Astrocyte (in vitro differentiated cells and primary cell): ENCODE data around the gene RGPD3. TPM values are rescaled to one million over a fixed set of nuclear protein-coding genes. Genes with fewer than 3 reads are reported as not detected.
"Not testable (repeated sequence)": the region's sequence is repeated elsewhere in the genome, so short reads cannot be mapped to it uniquely, and the experiment has no call there.

ENCODE experiments used
- DNase-seq: peaks from one replicate; pipeline ENCODE4 v3.0.0-alpha.2; 2010; ENCODE audit warnings: low read depth
- FAIRE-seq: peaks from 2 replicates; lab custom pipeline; 2011; peaks lifted over from hg19 to GRCh38; lab: Jason Lieb, UNC
- H2AFZ ChIP-seq: 2 replicates; pipeline ENCODE4 v1.6.0; 2012; ENCODE audit warnings: low read depth, low read length, inconsistent platforms
- H3K27ac ChIP-seq: 2 replicates; pipeline ENCODE4 v1.5.1; 2011; ENCODE audit warnings: low read depth, low read length, inconsistent platforms
- H3K27me3 ChIP-seq: 2 replicates; pipeline ENCODE4 v1.6.0; 2011; ENCODE audit warnings: low read length, inconsistent platforms; ENCODE audit not compliant: insufficient read depth
- H3K36me3 ChIP-seq: 2 replicates; pipeline ENCODE4 v1.5.1; 2011; ENCODE audit warnings: low read length, inconsistent platforms; ENCODE audit not compliant: insufficient read depth
- H3K4me1 ChIP-seq: 2 replicates; pipeline ENCODE4 v1.5.1; 2011; ENCODE audit warnings: low read length, inconsistent platforms; ENCODE audit not compliant: insufficient read depth
- H3K4me2 ChIP-seq: 2 replicates; pipeline ENCODE4 v1.6.0; 2012; ENCODE audit warnings: low read length, inconsistent platforms
- H3K4me3 ChIP-seq: 2 replicates; pipeline ENCODE4 v1.5.1; 2011; ENCODE audit warnings: low read depth, mild to moderate bottlenecking, low read length, inconsistent platforms; ENCODE audit not compliant: insufficient read depth
- H3K79me2 ChIP-seq: 2 replicates; pipeline ENCODE4 v1.6.0; 2012; ENCODE audit warnings: mild to moderate bottlenecking, low read length, inconsistent platforms; ENCODE audit not compliant: insufficient read depth
- H3K9ac ChIP-seq: 2 replicates; pipeline ENCODE4 v1.6.0; 2012; ENCODE audit warnings: mild to moderate bottlenecking, low read length, inconsistent platforms
- H3K9me3 ChIP-seq: 2 replicates; pipeline ENCODE4 v1.5.1; 2012; ENCODE audit warnings: low read depth, mild to moderate bottlenecking, low read length, inconsistent platforms; ENCODE audit not compliant: insufficient read depth
- H4K20me1 ChIP-seq: 2 replicates; pipeline ENCODE4 v1.6.0; 2012; ENCODE audit warnings: low read length, inconsistent platforms; ENCODE audit not compliant: insufficient read depth
- H3K27ac Mint-ChIP-seq: one replicate; pipeline ENCODE4 v1.8.0; 2021; ENCODE audit warnings: mild to moderate bottlenecking, mixed read lengths; ENCODE audit not compliant: unreplicated experiment
- H3K27me3 Mint-ChIP-seq: one replicate; pipeline ENCODE4 v1.8.0; 2021; ENCODE audit warnings: low read depth, mixed read lengths; ENCODE audit not compliant: unreplicated experiment
- H3K36me3 Mint-ChIP-seq: one replicate; pipeline ENCODE4 v1.8.0; 2021; ENCODE audit warnings: low read depth, mixed read lengths; ENCODE audit not compliant: unreplicated experiment
- H3K4me1 Mint-ChIP-seq: one replicate; pipeline ENCODE4 v1.8.0; 2021; ENCODE audit warnings: low read depth, mixed read lengths; ENCODE audit not compliant: unreplicated experiment
- H3K4me3 Mint-ChIP-seq: one replicate; pipeline ENCODE4 v1.8.0; 2021; ENCODE audit warnings: mild to moderate bottlenecking, moderate library complexity, mixed read lengths; ENCODE audit not compliant: unreplicated experiment
- H3K9me3 Mint-ChIP-seq: one replicate; pipeline ENCODE4 v1.8.0; 2021; ENCODE audit warnings: mild to moderate bottlenecking, mixed read lengths; ENCODE audit not compliant: unreplicated experiment
- total RNA-seq: library from RNA; stranded (reverse); gene quantifications from 2 replicates; pipeline ENCODE4 v1.2.1, GENCODE V29; 2021

RGPD3 gene
- total RNA-seq, 1 donor from 2014 or later = 0.16 TPM

DNA sequence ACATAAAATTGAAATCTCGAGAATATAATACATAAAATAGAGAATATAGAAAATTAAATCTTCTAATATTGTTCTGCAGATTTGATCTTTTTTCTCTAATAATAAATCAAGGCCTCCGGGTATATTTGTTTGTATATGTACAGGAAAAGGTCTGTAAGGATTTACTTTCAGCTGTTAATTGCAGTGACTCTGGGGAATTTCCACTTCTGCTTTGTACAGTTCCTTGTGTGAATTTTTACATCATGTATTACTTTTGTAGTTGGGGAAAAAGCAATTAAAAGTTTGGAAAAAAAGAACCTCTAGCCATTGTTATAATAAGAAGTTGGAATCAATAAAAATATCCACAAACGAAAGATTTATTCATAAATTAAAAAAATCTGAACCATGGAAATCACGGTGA is 42.6 kb upstream of the RGPD3 start:
- not testable (repeated sequence) for H3K36me3 Mint-ChIP-seq, H3K27me3 ChIP-seq, H3K27ac Mint-ChIP-seq, H3K9me3 ChIP-seq, H3K4me2 ChIP-seq, H3K4me1 ChIP-seq, H3K9ac ChIP-seq, H3K4me3 ChIP-seq, H3K27me3 Mint-ChIP-seq, H3K4me3 Mint-ChIP-seq, DNase-seq, H3K4me1 Mint-ChIP-seq, FAIRE-seq, H3K27ac ChIP-seq, H4K20me1 ChIP-seq, H3K36me3 ChIP-seq, H3K79me2 ChIP-seq, H3K9me3 Mint-ChIP-seq, H2AFZ ChIP-seq

GRCh38 chr2:106509374-106509770 is 41.2 kb upstream of the RGPD3 start:
- H3K27me3 Mint-ChIP-seq, H3K36me3 Mint-ChIP-seq, DNase-seq, H3K9ac ChIP-seq, H2AFZ ChIP-seq, FAIRE-seq, H3K79me2 ChIP-seq, H3K9me3 ChIP-seq, H3K4me1 ChIP-seq, H3K27ac ChIP-seq, H3K4me1 Mint-ChIP-seq, H3K27ac Mint-ChIP-seq, H3K27me3 ChIP-seq, H3K36me3 ChIP-seq, H3K9me3 Mint-ChIP-seq, H4K20me1 ChIP-seq, H3K4me2 ChIP-seq, H3K4me3 Mint-ChIP-seq, H3K4me3 ChIP-seq: not testable (repeated sequence)

DNA sequence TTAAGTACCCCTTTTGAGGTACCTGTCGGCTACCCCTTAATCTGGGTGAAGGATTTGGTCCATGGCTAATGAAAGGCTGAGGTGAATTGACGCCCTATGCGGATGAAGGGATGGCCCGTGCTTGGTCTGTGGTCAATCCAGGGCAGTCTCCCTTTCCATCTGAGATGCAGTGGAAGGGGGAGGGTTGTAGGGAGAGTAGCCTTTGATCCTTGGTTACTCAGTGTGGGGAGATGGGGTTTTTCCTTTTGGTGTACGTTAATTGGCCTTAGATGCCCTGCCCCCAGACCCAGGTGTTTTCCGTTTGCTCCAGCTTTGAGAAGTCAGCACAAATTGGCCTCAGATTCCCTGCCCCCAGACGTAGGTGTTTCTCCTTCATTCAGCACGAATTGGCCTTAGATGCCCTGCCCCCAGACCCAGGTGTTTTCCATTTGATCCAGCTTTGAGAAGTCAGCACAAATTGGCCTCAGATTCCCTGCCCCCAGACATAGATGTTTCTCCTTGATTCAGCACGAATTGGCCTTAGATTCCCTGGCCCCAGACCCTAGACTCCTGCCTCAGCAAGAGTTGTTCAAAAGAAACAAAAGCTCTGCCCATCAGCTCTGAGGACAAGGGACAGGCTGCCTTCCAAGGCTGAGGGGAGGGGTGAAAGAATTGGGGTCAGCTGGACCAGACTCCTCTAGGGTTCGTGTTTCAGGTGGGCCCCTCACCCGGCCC is 40.6 kb upstream of the RGPD3 start:
- H2AFZ ChIP-seq, H3K9me3 ChIP-seq, DNase-seq, H3K27me3 Mint-ChIP-seq, H4K20me1 ChIP-seq, FAIRE-seq, H3K27me3 ChIP-seq, H3K27ac Mint-ChIP-seq, H3K4me3 ChIP-seq, H3K79me2 ChIP-seq, H3K36me3 Mint-ChIP-seq, H3K36me3 ChIP-seq, H3K9ac ChIP-seq, H3K4me1 Mint-ChIP-seq, H3K4me1 ChIP-seq, H3K4me3 Mint-ChIP-seq, H3K27ac ChIP-seq, H3K4me2 ChIP-seq, H3K9me3 Mint-ChIP-seq: not testable (repeated sequence)

DNA sequence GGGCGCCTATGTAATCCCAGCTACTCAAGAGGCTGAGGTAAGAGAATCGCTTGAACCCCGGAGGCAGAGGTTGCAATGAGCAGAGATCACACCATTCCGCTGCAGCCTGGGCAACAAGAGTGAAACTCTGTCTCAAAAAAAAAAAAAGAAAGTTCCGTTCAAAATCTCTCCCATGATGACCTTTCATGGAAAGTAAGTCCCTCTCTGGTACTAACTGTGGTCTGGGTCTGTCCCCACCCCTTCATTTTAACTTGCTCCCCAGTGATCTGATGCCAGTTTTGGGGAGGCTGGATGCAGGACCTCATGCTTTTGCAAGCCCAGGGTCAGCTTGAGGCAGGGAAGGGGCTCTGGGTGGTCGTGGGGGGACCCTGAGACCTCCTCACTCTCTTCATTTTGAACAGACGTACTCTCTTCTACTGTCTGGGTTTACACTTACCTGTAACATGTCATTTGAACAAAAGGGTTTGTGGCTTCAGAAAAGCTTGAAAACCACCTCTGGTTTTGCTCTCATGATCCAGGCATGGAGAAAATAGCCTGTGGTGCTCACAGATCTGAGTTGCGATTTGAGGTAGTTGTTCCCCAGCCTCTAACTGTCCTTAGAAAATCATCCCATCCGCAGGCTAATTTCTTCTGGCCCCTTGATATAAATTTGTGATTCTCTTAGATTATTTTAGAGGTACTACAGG is 37.9 kb upstream of the RGPD3 start:
- H3K27me3 Mint-ChIP-seq, H4K20me1 ChIP-seq, H3K36me3 Mint-ChIP-seq, H3K27me3 ChIP-seq, H3K4me3 Mint-ChIP-seq, H3K4me3 ChIP-seq, H2AFZ ChIP-seq, H3K9ac ChIP-seq, H3K4me2 ChIP-seq, H3K9me3 Mint-ChIP-seq, H3K27ac ChIP-seq, H3K4me1 ChIP-seq, H3K27ac Mint-ChIP-seq, H3K36me3 ChIP-seq, H3K9me3 ChIP-seq, DNase-seq, H3K79me2 ChIP-seq, FAIRE-seq, H3K4me1 Mint-ChIP-seq: not testable (repeated sequence)

DNA sequence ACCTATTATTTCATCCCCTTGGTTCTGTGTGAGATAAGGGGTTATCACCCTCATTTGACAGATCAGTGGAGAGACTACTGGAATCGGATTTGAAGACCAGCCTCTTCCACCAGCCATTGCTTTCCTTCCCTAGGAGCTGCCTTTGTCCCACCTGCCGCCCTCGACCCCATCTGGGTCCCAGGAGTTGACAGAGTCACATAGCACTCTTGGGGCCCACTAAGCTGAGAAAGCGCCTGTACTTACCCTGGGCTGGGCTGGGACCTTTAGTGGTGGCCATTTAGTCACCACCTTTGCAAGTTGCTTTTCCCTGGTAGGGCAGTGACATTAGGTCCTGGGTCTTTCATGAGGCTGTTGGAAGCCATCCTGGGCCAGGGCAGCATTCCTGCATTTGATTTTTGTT is 36.6 kb upstream of the RGPD3 start:
- H3K4me2 ChIP-seq, H3K27ac Mint-ChIP-seq, H3K36me3 ChIP-seq, H3K27me3 ChIP-seq, H3K79me2 ChIP-seq, H3K36me3 Mint-ChIP-seq, H3K4me3 Mint-ChIP-seq, H3K4me3 ChIP-seq, H3K9me3 ChIP-seq, H3K9me3 Mint-ChIP-seq, FAIRE-seq, H3K27me3 Mint-ChIP-seq, H3K27ac ChIP-seq, H3K9ac ChIP-seq, H2AFZ ChIP-seq, H4K20me1 ChIP-seq, H3K4me1 Mint-ChIP-seq, H3K4me1 ChIP-seq, DNase-seq: not testable (repeated sequence)

GRCh38 chr2:106504192-106504591 is 36.0 kb upstream of the RGPD3 start:
- not testable (repeated sequence) for FAIRE-seq, H3K9me3 Mint-ChIP-seq

More at GRCh38 chr2:106504192-106504591, 36.0 kb upstream of the RGPD3 start:
- not testable (repeated sequence) for H3K27me3 ChIP-seq, H3K4me3 ChIP-seq, H3K4me1 ChIP-seq, H3K9me3 ChIP-seq, H3K36me3 ChIP-seq, H3K4me3 Mint-ChIP-seq, H3K27me3 Mint-ChIP-seq, H3K27ac Mint-ChIP-seq, H2AFZ ChIP-seq, H3K4me2 ChIP-seq, H3K79me2 ChIP-seq, H4K20me1 ChIP-seq, H3K9ac ChIP-seq, H3K27ac ChIP-seq, H3K4me1 Mint-ChIP-seq, H3K36me3 Mint-ChIP-seq, DNase-seq
